Mesendoderm (in vitro differentiated cells): ENCODE results near the gene MYL2.
"Not testable (repeated sequence)": the region's sequence is repeated elsewhere in the genome, so short reads cannot be mapped to it uniquely, and the experiment has no call there.

Source experiments
- DNase-seq: peaks from one replicate; pipeline ENCODE4 v3.0.0; 2013
- H2AK5ac ChIP-seq: 2 replicates; pipeline ENCODE4 v1.6.1; 2013; ENCODE audit warnings: low read length, inconsistent platforms
- H2BK120ac ChIP-seq: 2 replicates; pipeline ENCODE4 v1.6.1; 2013; ENCODE audit warnings: low read depth, mild to moderate bottlenecking, low read length, moderate library complexity, mixed read lengths
- H2BK15ac ChIP-seq: replicated peaks from 2 replicates; pipeline ENCODE4 v1.6.1; 2013; ENCODE audit warnings: low read depth, mild to moderate bottlenecking, moderate library complexity
- H2BK5ac ChIP-seq: 2 replicates; pipeline ENCODE4 v1.6.1; 2013; ENCODE audit warnings: low read length, inconsistent platforms
- H3K18ac ChIP-seq: 2 replicates; pipeline ENCODE4 v1.6.1; 2013; ENCODE audit warnings: mild to moderate bottlenecking, low read length, mixed read lengths
- H3K23ac ChIP-seq: one replicate; pipeline ENCODE4 v1.6.1; 2013; ENCODE audit warnings: low read length
- H3K27ac ChIP-seq: 2 replicates; pipeline ENCODE4 v1.5.1; 2013; ENCODE audit warnings: low read depth, mild to moderate bottlenecking, inconsistent platforms, low read length, moderate library complexity
- H3K27me3 ChIP-seq: 2 replicates; pipeline ENCODE4 v1.6.1; 2013; ENCODE audit warnings: low read length, control low read depth, mild to moderate bottlenecking, inconsistent platforms; ENCODE audit not compliant: insufficient read depth, poor library complexity
- H3K36me3 ChIP-seq: 2 replicates; pipeline ENCODE4 v1.6.1; 2013; ENCODE audit warnings: low read length, inconsistent platforms; ENCODE audit not compliant: control insufficient read depth, insufficient read depth
- H3K4ac ChIP-seq: one replicate; pipeline ENCODE4 v1.6.1; 2013; ENCODE audit warnings: low read depth, mild to moderate bottlenecking, low read length, moderate library complexity
- H3K4me1 ChIP-seq: 2 replicates; pipeline ENCODE4 v1.6.1; 2013; ENCODE audit warnings: low read depth, low read length, inconsistent platforms; ENCODE audit not compliant: control insufficient read depth
- H3K4me2 ChIP-seq: 2 replicates; pipeline ENCODE4 v1.6.1; 2013; ENCODE audit warnings: low read length
- H3K4me3 ChIP-seq: 2 replicates; pipeline ENCODE4 v1.5.1; 2013; ENCODE audit warnings: mild to moderate bottlenecking, low read length
- H3K56ac ChIP-seq: one replicate; pipeline ENCODE4 v1.6.1; 2013; ENCODE audit warnings: low read length
- H3K79me1 ChIP-seq: 2 replicates; pipeline ENCODE4 v1.6.1; 2013; ENCODE audit warnings: low read length, inconsistent platforms
- H3K79me2 ChIP-seq: 2 replicates; pipeline ENCODE4 v1.6.1; 2013; ENCODE audit warnings: mild to moderate bottlenecking, low read length; ENCODE audit not compliant: control insufficient read depth, insufficient read depth
- H3K9ac ChIP-seq: 2 replicates; pipeline ENCODE4 v1.6.1; 2013; ENCODE audit warnings: low read length, inconsistent platforms
- H4K5ac ChIP-seq: one replicate; pipeline ENCODE4 v1.6.1; 2013; ENCODE audit warnings: low read length
- H4K8ac ChIP-seq: one replicate; pipeline ENCODE4 v1.6.1; 2013; ENCODE audit warnings: low read depth, mild to moderate bottlenecking, control low read depth, low read length, moderate library complexity
- WGBS: extraction: QIAGEN DNeasy Blood & Tissue Kit; methylation state at CpG from one replicate; pipeline ENCODE4 v1.1.7; 2013; ENCODE audit warnings: low lambda C conversion rate, missing lambda C conversion rate; ENCODE audit not compliant: insufficient coverage; ENCODE audit errors: extremely low coverage; 5-methylcytosine and 5-hydroxymethylcytosine counted together

The MYL2 gene

DNA sequence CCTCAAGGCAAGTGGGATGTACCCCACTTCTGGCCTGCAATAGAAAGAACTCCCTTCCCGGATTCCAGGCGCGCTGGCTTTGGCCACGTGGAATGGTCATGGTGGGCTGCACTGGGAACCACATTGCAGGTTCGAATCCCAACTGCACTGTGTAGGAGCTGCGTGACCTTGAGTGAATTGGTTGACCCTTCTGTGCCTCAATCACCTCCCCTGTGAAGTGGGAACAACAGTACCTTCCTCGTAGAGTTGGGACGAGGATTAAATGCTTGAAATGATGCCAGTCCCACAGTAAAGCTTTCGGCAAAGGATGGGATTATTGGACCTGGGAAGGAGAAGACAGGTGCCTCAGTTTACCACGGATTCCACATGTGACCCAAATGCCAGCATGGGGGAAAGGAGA is 36.8 kb upstream of the MYL2 start:
- Histone ChIP-seq H3K27me3 (no peaks in the 10 kb centered on the region), H3K4me1 (no peaks in the 10 kb centered on the region), H3K4ac (no peak overlapping the region), H4K8ac (no peak overlapping the region), H2AK5ac (no peak overlapping the region), H3K9ac (no peak overlapping the region), H4K5ac (no peak overlapping the region), H2BK15ac (no peak overlapping the region), H2BK5ac (no peak overlapping the region), H3K18ac (no peak overlapping the region), H3K79me1 (no peaks in the 10 kb centered on the region), H3K4me3 (no peak overlapping the region), H3K36me3 (no peaks in the 10 kb centered on the region), H3K4me2 (no peak overlapping the region), H2BK120ac (no peak overlapping the region), H3K27ac (no peak overlapping the region), H3K79me2 (no peaks in the 10 kb centered on the region), H3K56ac (no peak overlapping the region), H3K23ac (no peak overlapping the region)
- no CpG with 5 or more reads among the region's 10 CpGs for WGBS
- DNase-seq = no peak

DNA sequence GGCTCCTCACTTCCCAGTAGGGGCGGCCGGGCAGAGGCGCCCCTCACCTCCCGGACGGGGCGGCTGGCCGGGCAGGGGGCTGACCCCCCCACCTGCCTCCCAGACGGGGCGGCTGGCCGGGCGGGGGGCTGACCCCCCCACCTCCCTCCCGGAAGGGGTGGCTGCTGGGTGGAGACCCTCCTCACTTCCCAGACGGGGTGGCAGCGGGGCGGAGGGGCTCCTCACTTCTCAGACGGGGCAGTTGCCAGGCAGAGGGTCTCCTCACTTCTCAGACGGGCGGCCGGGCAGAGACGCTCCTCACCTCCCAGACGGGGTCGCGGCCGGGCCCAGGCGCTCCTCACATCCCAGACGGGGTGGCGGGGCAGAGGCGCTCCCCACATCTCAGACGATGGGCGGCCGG is 30.5 kb upstream of the MYL2 start:
- H3K27me3 ChIP-seq, H3K18ac ChIP-seq, H3K27ac ChIP-seq, H3K4ac ChIP-seq, H3K79me1 ChIP-seq, H2BK120ac ChIP-seq, H3K9ac ChIP-seq, H3K79me2 ChIP-seq, H3K4me1 ChIP-seq, H3K4me3 ChIP-seq, H2BK5ac ChIP-seq, H2AK5ac ChIP-seq, H3K56ac ChIP-seq, H2BK15ac ChIP-seq, H4K8ac ChIP-seq, DNase-seq, H3K4me2 ChIP-seq, H3K23ac ChIP-seq, H4K5ac ChIP-seq, H3K36me3 ChIP-seq: not testable (repeated sequence)
- WGBS = no CpG with 5 or more reads among the region's 31 CpGs

DNA sequence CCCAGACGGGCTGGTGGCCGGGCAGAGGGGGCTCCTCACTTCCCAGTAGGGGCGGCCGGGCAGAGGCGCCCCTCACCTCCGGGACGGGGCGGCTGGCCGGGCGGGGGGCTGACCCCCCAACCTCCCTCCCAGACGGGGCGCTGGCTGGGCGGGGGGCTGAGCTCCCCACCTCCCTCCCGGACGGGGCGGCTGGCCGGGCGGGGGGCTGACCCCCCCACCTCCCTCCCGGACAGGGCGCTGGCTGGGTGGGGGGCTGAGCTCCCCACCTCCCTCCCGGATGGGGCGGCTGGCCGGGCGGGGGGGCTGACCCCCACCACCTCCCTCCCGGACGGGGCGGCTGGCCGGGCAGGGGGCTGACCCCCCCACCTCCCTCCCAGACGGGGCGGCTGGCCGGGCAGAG is 30.1 kb upstream of the MYL2 start:
- H3K4me3 ChIP-seq, H4K8ac ChIP-seq, H3K23ac ChIP-seq, H3K79me2 ChIP-seq, H2BK15ac ChIP-seq, H3K79me1 ChIP-seq, H3K18ac ChIP-seq, DNase-seq, H3K36me3 ChIP-seq, H3K56ac ChIP-seq, H3K27me3 ChIP-seq, H3K4ac ChIP-seq, H2BK5ac ChIP-seq, H3K4me1 ChIP-seq, H2AK5ac ChIP-seq, H3K27ac ChIP-seq, H3K4me2 ChIP-seq, H3K9ac ChIP-seq, H4K5ac ChIP-seq, H2BK120ac ChIP-seq: not testable (repeated sequence)
- WGBS = no CpG with 5 or more reads among the region's 31 CpGs

DNA sequence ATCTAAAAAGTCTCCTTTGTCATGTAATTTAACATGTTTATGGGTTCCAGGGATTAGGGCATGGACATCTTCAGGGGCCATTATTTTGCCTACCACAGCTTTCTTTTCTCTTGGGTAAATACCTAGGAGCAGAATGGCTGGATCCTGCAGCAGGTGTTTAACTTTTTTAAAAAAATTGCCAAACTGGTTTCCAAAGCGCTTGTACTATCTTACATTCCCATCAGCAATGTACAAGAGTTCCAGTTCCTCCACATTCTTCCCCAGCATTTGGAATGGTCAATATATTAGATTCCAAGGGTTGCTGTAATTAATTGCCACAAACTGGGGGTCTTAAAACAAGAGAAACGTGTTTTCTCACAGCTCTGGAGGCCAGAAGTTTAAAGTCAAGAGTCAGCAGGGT is 27.7 kb upstream of the MYL2 start:
- Histone ChIP-seq H2BK15ac (no peak overlapping the region), H3K23ac (no peak overlapping the region), H3K36me3 (no peaks in the 10 kb centered on the region), H3K56ac (no peak overlapping the region), H2AK5ac (no peak overlapping the region), H3K27ac (no peak overlapping the region), H3K4me3 (no peak overlapping the region), H3K79me1 (no peaks in the 10 kb centered on the region), H2BK5ac (no peak overlapping the region), H3K79me2 (no peaks in the 10 kb centered on the region), H3K27me3 (no peaks in the 10 kb centered on the region), H3K4me2 (no peak overlapping the region), H3K18ac (no peak overlapping the region), H4K5ac (no peak overlapping the region), H4K8ac (no peak overlapping the region), H2BK120ac (no peak overlapping the region), H3K4me1 (no peaks in the 10 kb centered on the region), H3K9ac (no peak overlapping the region), H3K4ac (no peak overlapping the region)
- no CpG with 5 or more reads among the region's 2 CpGs for WGBS
- no peak for DNase-seq

DNA sequence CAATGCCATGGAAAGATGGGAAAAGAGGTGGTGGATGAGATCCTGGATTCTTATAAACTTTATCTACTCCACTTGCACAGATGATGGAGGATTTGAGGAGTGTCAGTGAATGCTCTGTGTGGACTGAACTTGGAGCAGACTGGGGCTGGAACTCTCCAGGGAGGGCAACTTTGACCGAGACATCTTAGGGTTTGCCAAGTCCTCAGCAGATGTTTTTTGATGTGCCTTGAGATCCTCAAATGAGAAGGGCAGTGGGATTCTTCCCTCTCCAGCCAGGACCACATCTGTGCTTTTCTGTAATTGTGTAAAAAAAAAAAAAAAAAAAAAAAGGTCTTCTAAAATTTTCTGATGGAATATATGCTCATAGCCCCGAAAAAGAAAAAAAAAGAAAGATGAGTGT is 23.0 kb upstream of the MYL2 start:
- no peak overlapping the region for H3K18ac ChIP-seq
- no peak overlapping the region for H3K4ac ChIP-seq
- H3K27me3 ChIP-seq = no peaks in the 10 kb centered on the region
- no peak overlapping the region for H2BK15ac ChIP-seq
- no peak overlapping the region for H2BK5ac ChIP-seq
- H3K4me1 ChIP-seq = no peaks in the 10 kb centered on the region
- no peak overlapping the region for H2AK5ac ChIP-seq
- no peak overlapping the region for H3K4me2 ChIP-seq
- H3K23ac ChIP-seq = no peak overlapping the region
- H3K79me1 ChIP-seq = no peaks in the 10 kb centered on the region
- H3K27ac ChIP-seq = no peak overlapping the region
- H3K4me3 ChIP-seq = no peak overlapping the region
- no peak overlapping the region for H3K56ac ChIP-seq
- H4K8ac ChIP-seq = no peak overlapping the region
- no peak overlapping the region for H3K9ac ChIP-seq
- no peak for DNase-seq
- no peaks in the 10 kb centered on the region for H3K36me3 ChIP-seq
- no CpG with 5 or more reads among the region's 2 CpGs for whole genome bisulfite sequencing
- H2BK120ac ChIP-seq = no peak overlapping the region
- no peaks in the 10 kb centered on the region for H3K79me2 ChIP-seq
- no peak overlapping the region for H4K5ac ChIP-seq

DNA sequence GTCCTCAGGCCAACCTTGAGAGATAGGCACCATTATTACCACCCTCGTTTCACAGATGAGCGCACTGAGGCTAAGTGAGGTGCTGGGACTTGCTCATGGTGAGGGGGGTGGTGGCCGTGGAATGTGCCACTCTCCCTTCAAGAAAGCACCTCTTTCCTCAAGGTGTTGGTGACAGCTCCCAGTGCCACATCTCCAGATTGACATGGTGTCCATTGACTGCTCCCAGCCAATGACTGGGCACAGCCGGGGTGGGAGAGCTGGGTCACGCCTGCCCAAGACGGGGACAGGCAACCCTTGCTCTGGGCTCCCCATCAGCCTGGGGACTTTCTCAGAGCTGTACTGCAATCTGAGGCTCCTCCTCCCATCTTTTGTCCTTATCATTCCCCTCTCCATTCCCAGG is 21.0 kb upstream of the MYL2 start:
- no peak overlapping the region for H3K27ac ChIP-seq
- H3K18ac ChIP-seq = no peak overlapping the region
- H3K4me1 ChIP-seq = no peaks in the 10 kb centered on the region
- H4K5ac ChIP-seq = no peak overlapping the region
- no peaks in the 10 kb centered on the region for H3K27me3 ChIP-seq
- H3K56ac ChIP-seq = peak overlapping the region; percentile 10
- no CpG with 5 or more reads among the region's 6 CpGs for WGBS
- H3K4me2 ChIP-seq = no peak overlapping the region
- no peak for DNase-seq
- H2BK5ac ChIP-seq = no peak overlapping the region
- no peaks in the 10 kb centered on the region for H3K79me2 ChIP-seq
- H4K8ac ChIP-seq = no peak overlapping the region
- no peak overlapping the region for H2AK5ac ChIP-seq
- no peak overlapping the region for H3K9ac ChIP-seq
- H3K36me3 ChIP-seq = no peaks in the 10 kb centered on the region
- H3K4me3 ChIP-seq = no peak overlapping the region
- no peak overlapping the region for H3K23ac ChIP-seq
- H3K4ac ChIP-seq = no peak overlapping the region
- H2BK120ac ChIP-seq = no peak overlapping the region
- H2BK15ac ChIP-seq = no peak overlapping the region
- H3K79me1 ChIP-seq = no peaks in the 10 kb centered on the region
